HL-60 (cell line): ENCODE measurements around the gene EPB41L4B.

Source experiments
- GABPA ChIP-seq: IDR thresholded peaks from 2 replicates; pipeline ENCODE4 v1.6.1; 2012; ENCODE audit warnings: low read depth
- POLR2AphosphoS5 ChIP-seq: IDR thresholded peaks from 2 replicates; pipeline ENCODE4 v1.6.1; 2012; ENCODE audit warnings: low read depth
- SPI1 ChIP-seq: IDR thresholded peaks from 2 replicates; pipeline ENCODE4 v1.6.1; 2012; ENCODE audit warnings: low read depth, mild to moderate bottlenecking, borderline replicate concordance
- TF ChIP-seq, protein P1 (sequence below): IDR thresholded peaks from one replicate; pipeline ENCODE4 v1.5.1; 2011; ENCODE audit warnings: low read length, control low read depth, inconsistent platforms; ENCODE audit not compliant: insufficient read depth
- TF ChIP-seq, protein P2 (sequence below): IDR thresholded peaks from 2 replicates; pipeline ENCODE4 v1.6.1; 2012; ENCODE audit warnings: low read depth; ENCODE audit not compliant: insufficient replicate concordance

DNA sequence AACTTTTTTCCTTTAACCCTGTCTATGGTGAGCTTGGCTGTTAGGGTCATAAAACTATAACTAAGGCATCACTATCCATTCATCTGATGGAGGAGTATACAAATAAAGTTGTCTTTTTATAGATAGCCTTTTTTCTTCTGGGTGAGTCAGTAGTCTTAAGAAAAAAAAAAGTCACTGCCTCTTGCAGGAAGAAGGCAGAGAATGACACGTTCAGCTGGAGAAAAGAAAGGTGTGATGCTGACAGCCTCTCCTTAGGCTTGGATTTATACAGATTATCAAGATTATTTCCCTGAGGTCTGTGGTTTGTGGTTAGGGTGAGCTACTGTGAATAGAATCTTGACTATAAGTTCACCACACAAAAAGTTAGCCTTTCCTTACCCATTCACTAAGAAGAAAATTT is 23.0 kb downstream of the EPB41L4B start:
- TF ChIP-seq, protein P1, sequence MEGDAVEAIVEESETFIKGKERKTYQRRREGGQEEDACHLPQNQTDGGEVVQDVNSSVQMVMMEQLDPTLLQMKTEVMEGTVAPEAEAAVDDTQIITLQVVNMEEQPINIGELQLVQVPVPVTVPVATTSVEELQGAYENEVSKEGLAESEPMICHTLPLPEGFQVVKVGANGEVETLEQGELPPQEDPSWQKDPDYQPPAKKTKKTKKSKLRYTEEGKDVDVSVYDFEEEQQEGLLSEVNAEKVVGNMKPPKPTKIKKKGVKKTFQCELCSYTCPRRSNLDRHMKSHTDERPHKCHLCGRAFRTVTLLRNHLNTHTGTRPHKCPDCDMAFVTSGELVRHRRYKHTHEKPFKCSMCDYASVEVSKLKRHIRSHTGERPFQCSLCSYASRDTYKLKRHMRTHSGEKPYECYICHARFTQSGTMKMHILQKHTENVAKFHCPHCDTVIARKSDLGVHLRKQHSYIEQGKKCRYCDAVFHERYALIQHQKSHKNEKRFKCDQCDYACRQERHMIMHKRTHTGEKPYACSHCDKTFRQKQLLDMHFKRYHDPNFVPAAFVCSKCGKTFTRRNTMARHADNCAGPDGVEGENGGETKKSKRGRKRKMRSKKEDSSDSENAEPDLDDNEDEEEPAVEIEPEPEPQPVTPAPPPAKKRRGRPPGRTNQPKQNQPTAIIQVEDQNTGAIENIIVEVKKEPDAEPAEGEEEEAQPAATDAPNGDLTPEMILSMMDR = no peak
- TF ChIP-seq POLR2AphosphoS5 (no peak), SPI1 (no peak), GABPA (no peak)
- TF ChIP-seq, protein P2, sequence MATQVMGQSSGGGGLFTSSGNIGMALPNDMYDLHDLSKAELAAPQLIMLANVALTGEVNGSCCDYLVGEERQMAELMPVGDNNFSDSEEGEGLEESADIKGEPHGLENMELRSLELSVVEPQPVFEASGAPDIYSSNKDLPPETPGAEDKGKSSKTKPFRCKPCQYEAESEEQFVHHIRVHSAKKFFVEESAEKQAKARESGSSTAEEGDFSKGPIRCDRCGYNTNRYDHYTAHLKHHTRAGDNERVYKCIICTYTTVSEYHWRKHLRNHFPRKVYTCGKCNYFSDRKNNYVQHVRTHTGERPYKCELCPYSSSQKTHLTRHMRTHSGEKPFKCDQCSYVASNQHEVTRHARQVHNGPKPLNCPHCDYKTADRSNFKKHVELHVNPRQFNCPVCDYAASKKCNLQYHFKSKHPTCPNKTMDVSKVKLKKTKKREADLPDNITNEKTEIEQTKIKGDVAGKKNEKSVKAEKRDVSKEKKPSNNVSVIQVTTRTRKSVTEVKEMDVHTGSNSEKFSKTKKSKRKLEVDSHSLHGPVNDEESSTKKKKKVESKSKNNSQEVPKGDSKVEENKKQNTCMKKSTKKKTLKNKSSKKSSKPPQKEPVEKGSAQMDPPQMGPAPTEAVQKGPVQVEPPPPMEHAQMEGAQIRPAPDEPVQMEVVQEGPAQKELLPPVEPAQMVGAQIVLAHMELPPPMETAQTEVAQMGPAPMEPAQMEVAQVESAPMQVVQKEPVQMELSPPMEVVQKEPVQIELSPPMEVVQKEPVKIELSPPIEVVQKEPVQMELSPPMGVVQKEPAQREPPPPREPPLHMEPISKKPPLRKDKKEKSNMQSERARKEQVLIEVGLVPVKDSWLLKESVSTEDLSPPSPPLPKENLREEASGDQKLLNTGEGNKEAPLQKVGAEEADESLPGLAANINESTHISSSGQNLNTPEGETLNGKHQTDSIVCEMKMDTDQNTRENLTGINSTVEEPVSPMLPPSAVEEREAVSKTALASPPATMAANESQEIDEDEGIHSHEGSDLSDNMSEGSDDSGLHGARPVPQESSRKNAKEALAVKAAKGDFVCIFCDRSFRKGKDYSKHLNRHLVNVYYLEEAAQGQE = no peak
